Fibroblast of the aortic adventitia (primary cell): Measurements from ENCODE around the gene PEX7. TPM values are rescaled to one million over a fixed set of nuclear protein-coding genes. Genes with fewer than 3 reads are reported as not detected.
"Not testable (repeated sequence)": the region's sequence is repeated elsewhere in the genome, so short reads cannot be mapped to it uniquely, and the experiment has no call there.

Experiments used
- DNase-seq: peaks from one replicate; pipeline ENCODE4 v3.0.0-alpha.2; 2010; ENCODE audit warnings: low read depth
- H3K4me3 ChIP-seq: 2 replicates; pipeline ENCODE4 v1.5.1; 2011; ENCODE audit warnings: low read depth, mild to moderate bottlenecking, control low read depth, low read length, moderate library complexity
- CTCF ChIP-seq: IDR thresholded peaks from 2 replicates; pipeline ENCODE4 v1.5.1; 2011; ENCODE audit warnings: mild to moderate bottlenecking, low read length, control low read depth, inconsistent platforms; ENCODE audit not compliant: insufficient read depth
- total RNA-seq: library from RNA; depleted of rRNA; stranded (reverse); fragments of >200 nt; gene quantifications from 2 replicates; pipeline ENCODE4 v1.2.3, GENCODE V29; 2012; ENCODE audit warnings: low replicate concordance

Gene PEX7
- total RNA-seq, 1 donor: 10.6 TPM

GRCh38 chr6:136895901-136896300 is 73.5 kb downstream of the PEX7 start:
- no peak overlapping the region for H3K4me3 ChIP-seq
- TF ChIP-seq CTCF: no peak
- no peak for DNase-seq

GRCh38 chr6:136897071-136897470 is 74.7 kb downstream of the PEX7 start:
- no peak overlapping the region for H3K4me3 ChIP-seq
- no peak for TF ChIP-seq CTCF
- DNase-seq: no peak

- TF ChIP-seq CTCF: no peak
- peak; percentile 31 for DNase-seq
- H3K4me3 ChIP-seq: no peak overlapping the region
Observed at GRCh38 chr6:136901212-136901784, 78.9 kb downstream of the PEX7 start.

GRCh38 chr6:136904477-136904876 is 82.1 kb downstream of the PEX7 start:
- not testable (repeated sequence) for DNase-seq, H3K4me3 ChIP-seq

- DNase-seq: no peak
- H3K4me3 ChIP-seq: no peak overlapping the region
- TF ChIP-seq CTCF: no peak
Observed at GRCh38 chr6:136914947-136915346, 92.6 kb downstream of the PEX7 start.

GRCh38 chr6:136918706-136919105 is 96.3 kb downstream of the PEX7 start:
- DNase-seq: no peak
- no peak overlapping the region for H3K4me3 ChIP-seq
- no peak for TF ChIP-seq CTCF

GRCh38 chr6:136920216-136920615 is 97.8 kb downstream of the PEX7 start:
- DNase-seq: no peak
- no peak for TF ChIP-seq CTCF
- no peak overlapping the region for H3K4me3 ChIP-seq
